ENCODE data around the gene IGF2BP2. TPM values are rescaled to one million over a fixed set of nuclear protein-coding genes. Genes with fewer than 3 reads are reported as not detected.
"Not testable (repeated sequence)": the region's sequence is repeated elsewhere in the genome, so short reads cannot be mapped to it uniquely, and the experiment has no call there.

IGF2BP2 gene
- total and polyA plus RNA-seq, 4 donors: 0.18 to 17.5 (median 6.1) TPM

DNA sequence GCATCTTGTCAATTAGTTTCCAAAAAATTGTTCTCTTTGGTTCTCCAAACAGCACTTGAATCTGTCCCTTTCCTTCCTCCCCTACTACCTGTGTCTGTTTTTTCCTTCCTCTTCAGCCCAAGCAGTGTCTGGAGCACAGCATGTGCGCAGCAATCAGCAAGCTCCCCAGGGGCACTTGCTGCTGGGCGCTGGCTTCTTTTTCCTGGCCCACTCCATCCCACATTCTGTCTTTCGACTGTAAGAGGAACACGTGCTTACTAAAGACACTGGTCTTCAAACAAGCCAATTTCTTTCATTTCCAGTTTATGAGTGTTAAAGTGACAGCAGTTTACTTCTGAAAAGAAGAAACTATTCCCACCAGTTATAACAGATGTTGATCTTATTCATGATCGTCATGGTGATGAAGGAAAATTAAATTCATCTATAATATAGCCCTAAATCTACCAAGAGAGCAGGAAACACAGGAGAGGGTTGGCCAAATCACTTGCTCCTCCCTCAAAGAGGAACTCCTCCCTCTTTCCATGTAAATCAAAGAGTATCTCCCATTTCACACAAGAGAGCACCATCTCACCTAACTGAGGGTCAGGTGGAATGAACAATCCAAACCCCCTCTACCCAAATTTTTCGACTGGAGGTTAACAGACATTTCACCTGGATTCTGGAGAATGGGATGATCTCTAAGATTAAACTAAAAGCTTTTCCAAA is 115.4 kb downstream of the IGF2BP2 start:
- ATAC-seq (ENCODE audit: low FRiP score): no peak
- no peaks in the 10 kb centered on the region for H3K27me3 ChIP-seq (ENCODE audit: control insufficient read depth in 1 of 2, insufficient read depth in 2 of 2, low read length in 1 of 2)
- H3K27ac ChIP-seq (ENCODE audit: low read depth in 1 of 2, low read length in 2 of 2): no peak overlapping the region
- H3K4me1 ChIP-seq (ENCODE audit: control insufficient read depth in 1 of 2, insufficient read depth in 2 of 2, low read length in 2 of 2): no peaks in the 10 kb centered on the region
- H3K36me3 ChIP-seq (ENCODE audit: control insufficient read depth in 1 of 2, insufficient read depth in 2 of 2, low read length in 1 of 2): no peaks in the 10 kb centered on the region
- no peak for DNase-seq
- H3K4me3 ChIP-seq (ENCODE audit: low read length in 2 of 2): no peak overlapping the region
- H3K9me3 ChIP-seq (ENCODE audit: control insufficient read depth, low read length): no peaks in the 10 kb centered on the region
- intact Hi-C loops (cut with DNase I): no loop called here
- 51 to 53% methylated on average over 6 of the region's 6 CpGs for WGBS, 2 donors

DNA sequence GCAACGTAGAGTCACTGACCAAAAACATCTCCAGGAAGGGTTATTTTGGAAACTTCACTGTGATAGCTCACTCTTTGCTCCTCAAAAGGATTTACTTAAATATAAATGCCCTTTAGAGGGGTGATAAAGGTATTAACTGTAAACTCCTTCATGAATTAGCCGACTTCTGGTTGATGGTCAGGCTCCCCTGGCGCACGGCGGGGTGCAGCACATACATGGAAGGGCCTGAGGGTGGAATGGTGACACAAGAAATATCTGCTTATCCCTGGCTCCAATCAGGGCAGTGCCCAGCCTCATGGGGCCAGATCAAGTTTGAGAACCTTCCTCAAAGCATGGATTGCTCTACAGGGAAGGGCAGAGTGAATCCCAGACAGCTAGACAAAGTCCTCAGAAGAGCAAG is 116.5 kb downstream of the IGF2BP2 start:
- DNase-seq (no peak), ATAC-seq (ENCODE audit: low FRiP score) (no peak)
- Histone ChIP-seq H3K36me3 (ENCODE audit: control insufficient read depth in 1 of 2, insufficient read depth in 2 of 2, low read length in 1 of 2) (no peaks in the 10 kb centered on the region), H3K4me1 (ENCODE audit: control insufficient read depth in 1 of 2, insufficient read depth in 2 of 2, low read length in 2 of 2) (no peaks in the 10 kb centered on the region), H3K4me3 (ENCODE audit: low read length in 2 of 2) (no peak overlapping the region), H3K27ac (ENCODE audit: low read depth in 1 of 2, low read length in 2 of 2) (no peak overlapping the region), H3K9me3 (ENCODE audit: control insufficient read depth, low read length) (no peaks in the 10 kb centered on the region), H3K27me3 (ENCODE audit: control insufficient read depth in 1 of 2, insufficient read depth in 2 of 2, low read length in 1 of 2) (no peaks in the 10 kb centered on the region)
- intact Hi-C loops (cut with DNase I): no loop called here
- WGBS, 2 donors: 92 to 93% methylated on average over 5 of the region's 5 CpGs

DNA sequence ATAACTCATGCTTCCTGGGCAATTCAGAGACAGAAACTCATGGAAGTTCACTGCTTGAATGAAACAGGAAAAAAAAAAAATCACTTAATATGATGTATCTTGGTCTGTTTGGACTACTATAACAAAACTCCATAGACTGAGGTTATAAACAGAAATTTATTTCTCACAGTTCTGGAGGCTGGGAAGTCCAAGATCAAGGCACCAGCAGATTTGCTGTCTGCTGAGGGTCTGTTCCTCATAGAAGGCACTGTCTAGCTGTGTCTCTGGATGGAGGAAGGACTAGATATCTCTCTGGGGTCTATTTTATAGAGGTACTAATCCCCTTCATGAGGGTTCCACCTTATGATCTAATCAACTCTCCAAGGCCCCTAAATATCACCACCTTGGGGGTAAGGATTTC is 119.3 kb downstream of the IGF2BP2 start:
- DNase-seq (no peak), ATAC-seq (ENCODE audit: low FRiP score) (no peak)
- Histone ChIP-seq H3K4me3 (ENCODE audit: low read length in 2 of 2) (no peak overlapping the region), H3K27ac (ENCODE audit: low read depth in 1 of 2, low read length in 2 of 2) (no peak overlapping the region), H3K4me1 (ENCODE audit: control insufficient read depth in 1 of 2, insufficient read depth in 2 of 2, low read length in 2 of 2) (no peaks in the 10 kb centered on the region), H3K27me3 (ENCODE audit: control insufficient read depth in 1 of 2, insufficient read depth in 2 of 2, low read length in 1 of 2) (no peaks in the 10 kb centered on the region), H3K36me3 (ENCODE audit: control insufficient read depth in 1 of 2, insufficient read depth in 2 of 2, low read length in 1 of 2) (no peaks in the 10 kb centered on the region), H3K9me3 (ENCODE audit: control insufficient read depth, low read length) (no peaks in the 10 kb centered on the region)
- intact Hi-C loops (cut with DNase I): no loop called here

DNA sequence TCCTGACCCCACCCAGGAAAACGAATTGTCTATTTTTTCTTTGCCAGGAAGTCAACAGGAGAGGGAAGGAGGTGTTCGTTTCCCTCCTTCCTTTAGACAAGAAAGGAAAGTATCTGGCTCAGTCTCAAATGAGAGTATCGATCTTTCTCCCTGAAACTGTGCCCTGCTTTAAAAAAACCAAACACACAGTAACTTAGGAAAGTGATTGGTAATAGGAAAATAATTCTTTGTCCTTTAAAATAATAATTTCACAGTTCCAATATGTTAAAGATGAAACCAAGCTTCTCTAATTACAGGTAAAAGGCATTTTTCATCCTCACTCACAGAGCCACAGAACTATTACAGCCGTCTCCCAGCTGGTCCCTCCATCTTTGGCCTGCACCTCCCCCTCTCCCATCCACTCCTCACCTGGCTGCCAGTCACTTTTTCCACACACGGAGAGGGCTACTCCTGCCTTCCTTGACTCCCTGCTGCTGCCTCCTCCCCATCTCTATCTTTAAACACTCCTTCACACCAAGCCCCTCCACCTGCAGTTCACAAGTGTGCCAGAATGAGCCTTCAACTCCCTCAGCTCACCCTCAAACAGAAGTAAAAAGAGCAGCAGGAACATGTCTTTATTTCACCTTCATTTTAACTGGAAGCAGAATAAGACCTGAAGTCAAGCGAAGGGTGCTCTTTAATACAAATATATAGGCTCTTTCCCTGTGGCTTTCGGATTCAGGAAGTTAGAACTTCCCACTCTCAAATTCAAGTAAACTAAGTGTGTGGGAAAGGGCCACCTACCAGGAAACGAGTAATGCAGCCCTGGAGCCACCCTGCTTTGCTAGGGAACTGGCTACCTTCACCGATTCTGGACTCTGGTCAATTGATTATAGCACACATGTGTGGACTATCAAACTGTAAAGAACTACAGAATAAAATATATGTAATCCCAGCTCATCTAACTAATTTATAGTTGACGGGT is 122.3 kb downstream of the IGF2BP2 start:
- Histone ChIP-seq H3K9me3 (ENCODE audit: control insufficient read depth, low read length) (no peaks in the 10 kb centered on the region), H3K27ac (ENCODE audit: low read depth in 1 of 2, low read length in 2 of 2) (no peak overlapping the region), H3K36me3 (ENCODE audit: control insufficient read depth in 1 of 2, insufficient read depth in 2 of 2, low read length in 1 of 2) (no peaks in the 10 kb centered on the region), H3K4me1 (ENCODE audit: control insufficient read depth in 1 of 2, insufficient read depth in 2 of 2, low read length in 2 of 2) (no peaks in the 10 kb centered on the region), H3K27me3 (ENCODE audit: control insufficient read depth in 1 of 2, insufficient read depth in 2 of 2, low read length in 1 of 2) (no peaks in the 10 kb centered on the region), H3K4me3 (ENCODE audit: low read length in 2 of 2) (no peak overlapping the region)
- intact Hi-C loops (cut with DNase I): no loop called here
- 61 to 62% methylated on average over 10 of the region's 10 CpGs for WGBS, 2 donors
- ATAC-seq (ENCODE audit: low FRiP score) (no peak), DNase-seq (no peak)

DNA sequence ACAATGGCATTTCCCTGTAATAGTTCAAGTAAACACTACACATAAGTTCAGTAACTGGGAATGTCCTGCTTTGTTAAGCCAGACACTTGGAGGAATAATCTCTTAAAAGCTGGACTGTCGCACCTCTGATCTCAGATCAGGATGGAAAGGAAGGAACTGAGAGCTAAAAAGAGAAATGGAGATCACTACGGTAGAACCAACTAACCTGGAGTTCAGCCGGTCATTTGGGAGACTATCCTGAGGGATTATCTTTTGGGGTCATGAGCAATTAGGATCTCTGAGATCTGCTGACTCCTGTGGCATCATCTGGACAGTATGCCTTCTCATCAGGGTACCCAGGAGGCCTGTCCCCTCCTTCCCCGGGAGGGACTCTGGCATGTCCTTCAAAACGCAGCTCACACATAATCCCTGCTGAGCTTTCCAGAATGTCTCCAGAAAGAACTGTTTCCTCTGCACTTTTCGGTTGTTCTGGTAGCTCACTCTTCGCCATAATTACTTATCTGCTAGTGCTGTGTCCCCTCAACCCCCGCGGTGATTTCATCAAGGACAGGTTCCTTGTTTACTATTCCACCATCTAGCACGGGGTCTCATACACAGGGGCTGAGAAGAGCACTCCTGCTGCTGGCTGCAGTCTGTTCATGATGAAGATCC is 123.1 kb downstream of the IGF2BP2 start:
- Histone ChIP-seq H3K27ac (ENCODE audit: low read depth in 1 of 2, low read length in 2 of 2) (no peak overlapping the region), H3K9me3 (ENCODE audit: control insufficient read depth, low read length) (no peaks in the 10 kb centered on the region), H3K4me3 (ENCODE audit: low read length in 2 of 2) (no peak overlapping the region), H3K36me3 (ENCODE audit: control insufficient read depth in 1 of 2, insufficient read depth in 2 of 2, low read length in 1 of 2) (no peaks in the 10 kb centered on the region), H3K4me1 (ENCODE audit: control insufficient read depth in 1 of 2, insufficient read depth in 2 of 2, low read length in 2 of 2) (no peaks in the 10 kb centered on the region), H3K27me3 (ENCODE audit: control insufficient read depth in 1 of 2, insufficient read depth in 2 of 2, low read length in 1 of 2) (no peaks in the 10 kb centered on the region)
- ATAC-seq (ENCODE audit: low FRiP score) (no peak), DNase-seq (no peak)
- intact Hi-C loops (cut with DNase I): no loop called here
- 78 to 81% methylated on average over 10 of the region's 10 CpGs for WGBS, 2 donors

DNA sequence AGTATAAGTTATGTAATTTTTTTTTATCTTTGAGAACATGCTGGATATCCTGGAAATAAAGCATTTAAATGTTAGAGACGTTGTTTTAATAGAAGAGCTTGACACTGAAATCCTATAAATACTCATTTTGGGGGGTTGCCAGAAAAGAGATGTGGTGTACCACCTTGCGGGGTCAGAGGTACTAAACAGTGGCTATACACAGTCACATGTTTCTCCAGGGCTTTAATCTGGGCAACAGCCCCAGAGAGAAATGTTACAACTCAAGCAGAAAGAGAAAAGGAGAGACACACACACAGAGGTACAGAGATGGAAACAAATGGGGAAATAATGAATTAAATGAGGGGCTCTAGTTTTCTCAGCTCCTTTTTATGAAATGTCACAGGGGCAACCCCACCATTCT is 124.9 kb downstream of the IGF2BP2 start:
- no peak overlapping the region for H3K27ac ChIP-seq (ENCODE audit: low read depth in 1 of 2, low read length in 2 of 2)
- H3K36me3 ChIP-seq (ENCODE audit: control insufficient read depth in 1 of 2, insufficient read depth in 2 of 2, low read length in 1 of 2): no peaks in the 10 kb centered on the region
- H3K4me3 ChIP-seq (ENCODE audit: low read length in 2 of 2): no peak overlapping the region
- H3K27me3 ChIP-seq (ENCODE audit: control insufficient read depth in 1 of 2, insufficient read depth in 2 of 2, low read length in 1 of 2): no peaks in the 10 kb centered on the region
- no peak for ATAC-seq (ENCODE audit: low FRiP score)
- DNase-seq: no peak
- WGBS, 2 donors: 76 to 80% methylated on average over 2 of the region's 2 CpGs
- H3K4me1 ChIP-seq (ENCODE audit: control insufficient read depth in 1 of 2, insufficient read depth in 2 of 2, low read length in 2 of 2): no peaks in the 10 kb centered on the region
- H3K9me3 ChIP-seq (ENCODE audit: control insufficient read depth, low read length): no peaks in the 10 kb centered on the region
- intact Hi-C loops (cut with DNase I): no loop called here

DNA sequence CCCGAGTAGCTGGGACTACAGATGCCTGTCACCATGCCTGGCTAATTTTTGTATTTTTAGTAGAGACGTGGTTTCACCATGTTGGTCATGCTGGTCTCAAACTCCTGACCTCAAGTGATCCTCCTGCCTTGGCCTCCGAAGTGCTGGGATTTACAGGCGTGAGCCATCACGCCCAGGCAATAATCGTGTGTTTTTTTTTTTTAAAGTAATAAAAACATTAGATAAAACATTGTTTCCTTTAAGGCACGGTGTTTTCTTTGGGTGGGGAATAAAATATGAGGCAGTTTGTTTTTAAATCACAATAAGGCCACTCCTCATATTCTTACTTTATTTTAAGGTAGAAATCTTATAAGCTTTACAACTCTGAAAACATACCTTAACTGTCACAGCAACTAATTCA is 127.6 kb downstream of the IGF2BP2 start:
- ATAC-seq (ENCODE audit: low FRiP score); H3K27me3 ChIP-seq (ENCODE audit: control insufficient read depth in 1 of 2, insufficient read depth in 2 of 2, low read length in 1 of 2); H3K9me3 ChIP-seq (ENCODE audit: control insufficient read depth, low read length); H3K27ac ChIP-seq (ENCODE audit: low read depth in 1 of 2, low read length in 2 of 2); DNase-seq; intact Hi-C loops (cut with DNase I); H3K36me3 ChIP-seq (ENCODE audit: control insufficient read depth in 1 of 2, insufficient read depth in 2 of 2, low read length in 1 of 2); H3K4me3 ChIP-seq (ENCODE audit: low read length in 2 of 2); H3K4me1 ChIP-seq (ENCODE audit: control insufficient read depth in 1 of 2, insufficient read depth in 2 of 2, low read length in 2 of 2): not testable (repeated sequence)
- 31 to 37% methylated on average over 7 of the region's 7 CpGs for WGBS, 2 donors

DNA sequence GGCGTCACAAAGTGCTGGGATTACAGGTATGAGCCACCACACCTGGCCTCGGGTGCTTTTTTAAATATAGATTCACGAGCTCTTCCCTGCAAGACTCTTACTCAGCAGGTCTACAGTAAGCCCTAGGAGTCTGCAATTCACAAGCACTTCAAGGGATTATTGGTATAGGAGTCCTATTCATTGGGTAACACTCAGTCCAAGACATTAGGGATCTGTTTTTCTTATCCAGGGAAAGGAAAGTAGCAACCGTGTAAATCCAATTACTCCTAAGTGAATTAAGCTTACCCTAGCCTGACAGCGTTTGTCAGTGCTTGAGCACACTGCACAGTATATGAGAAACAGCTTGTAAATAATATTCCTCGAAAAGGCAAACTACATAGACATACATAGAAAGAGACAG is 128.8 kb downstream of the IGF2BP2 start:
- Histone ChIP-seq H3K27ac (ENCODE audit: low read depth in 1 of 2, low read length in 2 of 2) (no peak overlapping the region), H3K36me3 (ENCODE audit: control insufficient read depth in 1 of 2, insufficient read depth in 2 of 2, low read length in 1 of 2) (no peaks in the 10 kb centered on the region), H3K4me1 (ENCODE audit: control insufficient read depth in 1 of 2, insufficient read depth in 2 of 2, low read length in 2 of 2) (no peaks in the 10 kb centered on the region), H3K27me3 (ENCODE audit: control insufficient read depth in 1 of 2, insufficient read depth in 2 of 2, low read length in 1 of 2) (no peaks in the 10 kb centered on the region), H3K4me3 (ENCODE audit: low read length in 2 of 2) (no peak overlapping the region), H3K9me3 (ENCODE audit: control insufficient read depth, low read length) (no peaks in the 10 kb centered on the region)
- DNase-seq (no peak), ATAC-seq (ENCODE audit: low FRiP score) (no peak)
- intact Hi-C loops (cut with DNase I): no loop called here
- WGBS, 2 donors: 86 to 88% methylated on average over 6 of the region's 6 CpGs
